Adrenal gland (tissue), 12 donors: ENCODE results near the gene TST. TPM values are rescaled to one million over a fixed set of nuclear protein-coding genes. Genes with fewer than 3 reads are reported as not detected.

Source experiments
- DNase-seq, 7 donors: peaks; one replicate each; pipeline ENCODE4 v3.0.0-alpha.2; 2019 to 2020
- H3K27ac ChIP-seq, 5 donors: fragments of 200-600 bp; sonication (generic) in 4 of 5; 1 replicate in 3 of 5; 2 replicates in 2 of 5; pipeline versions ENCODE4 v1.5.1 to v1.8.0; 2016 to 2020; ENCODE audit warnings: mild to moderate bottlenecking in 1 of 5
- H3K27me3 ChIP-seq: fragments of 200-600 bp; 2 replicates; pipeline ENCODE4 v1.8.0; 2021
- H3K36me3 ChIP-seq, 2 donors: fragments of 200-600 bp; replicated peaks in 1 of 2; 1 replicate in 1 of 2; 2 replicates in 1 of 2; pipeline versions ENCODE4 v1.5.1 to v1.8.0; 2018 to 2022
- H3K4me1 ChIP-seq, 2 donors: fragments of 200-600 bp; replicated peaks in 1 of 2; 1 replicate in 1 of 2; 2 replicates in 1 of 2; pipeline versions ENCODE4 v1.5.1 to v1.8.0; 2018 to 2021
- H3K4me3 ChIP-seq, 4 donors: fragments of 200-600 bp; sonication (generic) in 3 of 4; one replicate each; pipeline ENCODE4 v1.5.1; 2016 to 2018
- H3K9me3 ChIP-seq, 3 donors: fragments of 200-600 bp; sonication (generic) in 1 of 3; replicated peaks in 1 of 3; 1 replicate in 2 of 3; 2 replicates in 1 of 3; pipeline versions ENCODE4 v1.5.1 to v1.8.0; 2016 to 2021
- CTCF ChIP-seq, 6 experiments: fragments of 450-650 bp in 4 of 6; fragments of 200-600 bp in 2 of 6; sonication (generic) in 1 of 6; IDR thresholded peaks; 1 replicate in 5 of 6; 2 replicates in 1 of 6; pipeline versions ENCODE4 v1.5.1 to v1.8.0; 2016 to 2021; ENCODE audit warnings: antibody characterized with exemption in 6 of 6, mild to moderate bottlenecking in 2 of 6, moderate library complexity in 1 of 6
- POLR2A ChIP-seq, 2 donors: fragments of 450-650 bp; IDR thresholded peaks; one replicate each; pipeline ENCODE4 v1.6.1; 2017; ENCODE audit warnings: antibody characterized with exemption in 2 of 2, mild to moderate bottlenecking in 2 of 2, moderate library complexity in 1 of 2
- WGBS, 4 donors: extraction: QIAGEN DNeasy Blood & Tissue Kit in 2 of 4; methylation state at CpG; one replicate each; pipeline versions ENCODE4 v1.1.5 to v1.1.7; 2013 to 2017; 5-methylcytosine and 5-hydroxymethylcytosine counted together
- intact Hi-C, 2 donors: fragments of 100-400 bp; cut with DNase I; formaldehyde crosslinking; loops; one replicate each; pipeline versions ENCODE4 v1.14.1 to v1.15.0; 2022 to 2023
- polyA plus RNA-seq, 3 donors: library from polyadenylated mRNA; stranded (reverse); fragments of 200-250 nt in 2 of 3; fragments of 350-450 nt in 1 of 3; fragmentation: Illumina TruSeq in 1 of 3; extraction: RNeasy Lipid Tissue Mini Kit (QIAGEN cat#74804) in 1 of 3; gene quantifications; one replicate each; pipeline ENCODE4 v1.2.3, GENCODE V29; 2013 to 2014
- total RNA-seq, 9 donors: library from RNA; depleted of rRNA in 4 of 9; stranded (reverse); fragments of >200 nt in 4 of 9; fragments of 120-200 nt in 1 of 9; fragmentation: NEBNext Ultra II Directional in 1 of 9; extraction: Animal tissue kit (Norgen Biotek cat#: 25700) in 1 of 9; gene quantifications; one replicate each; pipeline versions ENCODE4 v1.1.0 to v1.2.4, GENCODE V29; 2013 to 2023
- donor health status: healthy with polysubstance abuse.
- donor health status: Bipolar disorder and iron deficiency.
- donor health status: DM: yes; HTN: yes; CAD: no.
- donor health status: DM: no; HTN: no; CAD: no.
- donor health status: DM: no; HTN: no; CAD: no.
- donor health status: DM: yes; HTN: yes; CAD: no.

TST gene
- total and polyA plus RNA-seq, 12 donors = 49.7 to 484 (median 195) TPM

GRCh38 chr22:37010174-37010573 is 9.1 kb downstream of the TST start:
- Histone ChIP-seq H3K9me3 (no peaks in the 10 kb centered on the region), H3K27ac (no peak overlapping the region), H3K4me3 (no peak overlapping the region), H3K27me3 (no peaks in the 10 kb centered on the region), H3K36me3 (no peaks in the 10 kb centered on the region), H3K4me1 (peaks cover 16% of the 10 kb centered on the region in 2 donors)
- WGBS, 4 donors = 86 to 90% (median 88%) methylated on average over 2 to 4 of the region's 4 CpGs
- no peak for DNase-seq
- intact Hi-C loops = no loop called here
- no peak for TF ChIP-seq POLR2A (IDR thresholded peaks at IDR 0.05)
- no peak for TF ChIP-seq CTCF (IDR thresholded peaks at IDR 0.05)

- peak in 1 of 7 donors; percentile 11 for DNase-seq
- peaks cover 10% of the 10 kb centered on the region in 2 donors for H3K4me1 ChIP-seq
- no peaks in the 10 kb centered on the region for H3K9me3 ChIP-seq
- H3K27ac ChIP-seq = no peak overlapping the region
- no peak overlapping the region for H3K4me3 ChIP-seq
- TF ChIP-seq CTCF (IDR thresholded peaks at IDR 0.05) (no peak), POLR2A (IDR thresholded peaks at IDR 0.05) (no peak)
- no peaks in the 10 kb centered on the region for H3K27me3 ChIP-seq
- WGBS, 4 donors = 79 to 89% (median 81%) methylated on average over 2 of the region's 2 CpGs
- intact Hi-C loops = no loop called here
- no peaks in the 10 kb centered on the region for H3K36me3 ChIP-seq
Observed at GRCh38 chr22:37009490-37009889, 9.8 kb downstream of the TST start.

GRCh38 chr22:37008365-37008764 is 10.9 kb downstream of the TST start:
- WGBS, 4 donors = 62 to 86% (median 72%) methylated on average over 2 of the region's 2 CpGs
- DNase-seq = no peak
- Histone ChIP-seq H3K27ac (no peak overlapping the region), H3K27me3 (no peaks in the 10 kb centered on the region), H3K4me1 (peaks cover 9 to 10% of the 10 kb centered on the region in 2 donors), H3K4me3 (no peak overlapping the region), H3K36me3 (no peaks in the 10 kb centered on the region), H3K9me3 (no peaks in the 10 kb centered on the region)
- TF ChIP-seq CTCF (IDR thresholded peaks at IDR 0.05) (no peak), POLR2A (IDR thresholded peaks at IDR 0.05) (no peak)
- intact Hi-C loops = no loop called here

- no peak for DNase-seq
- 23 to 67% (median 49%) methylated on average over 1 to 2 of the region's 2 CpGs for WGBS, 4 donors
Observed at GRCh38 chr22:37007651-37008050, 11.6 kb downstream of the TST start.

More at GRCh38 chr22:37007651-37008050, 11.6 kb downstream of the TST start:
- Histone ChIP-seq H3K27me3 (no peaks in the 10 kb centered on the region), H3K36me3 (no peaks in the 10 kb centered on the region), H3K9me3 (no peaks in the 10 kb centered on the region), H3K4me1 (peaks cover 9 to 10% of the 10 kb centered on the region in 2 donors), H3K4me3 (no peak overlapping the region), H3K27ac (no peak overlapping the region)
- TF ChIP-seq POLR2A (IDR thresholded peaks at IDR 0.05) (no peak), CTCF (IDR thresholded peaks at IDR 0.05) (no peak)
- intact Hi-C loops = no loop called here
